PFSK-1 (cell line): ENCODE results near the gene ELL2.

ENCODE experiments used
- POLR2AphosphoS5 ChIP-seq: IDR thresholded peaks from 2 replicates; pipeline ENCODE4 v1.6.1; 2012; ENCODE audit warnings: low read depth, mild to moderate bottlenecking, control low read depth, low read length, moderate library complexity
- REST ChIP-seq, 2 experiments: IDR thresholded peaks; 2 replicates each; pipeline versions ENCODE4 v1.6.1 to v1.8.0; 2011 to 2012; ENCODE audit warnings: low read depth in 2 of 2, low read length in 2 of 2, control low read depth in 1 of 2, inconsistent platforms in 1 of 2, mild to moderate bottlenecking in 1 of 2, moderate library complexity in 1 of 2; ENCODE audit not compliant: insufficient read depth in 1 of 2
- SIN3A ChIP-seq: IDR thresholded peaks from 2 replicates; pipeline ENCODE4 v1.6.1; 2012; ENCODE audit warnings: mild to moderate bottlenecking, low read length, moderate library complexity, borderline replicate concordance; ENCODE audit not compliant: insufficient read depth

GRCh38 chr5:95872346-95873268 is 89.0 kb downstream of the ELL2 start:
- TF ChIP-seq REST (IDR thresholded peaks at IDR 0.05; ENCODE audit: insufficient read depth in 1 of 2, low read depth in 2 of 2, low read length in 2 of 2) (no peak), POLR2AphosphoS5 (no peak), SIN3A (no peak)
